Measurements from ENCODE around the gene CDYL.

The CDYL gene

DNA sequence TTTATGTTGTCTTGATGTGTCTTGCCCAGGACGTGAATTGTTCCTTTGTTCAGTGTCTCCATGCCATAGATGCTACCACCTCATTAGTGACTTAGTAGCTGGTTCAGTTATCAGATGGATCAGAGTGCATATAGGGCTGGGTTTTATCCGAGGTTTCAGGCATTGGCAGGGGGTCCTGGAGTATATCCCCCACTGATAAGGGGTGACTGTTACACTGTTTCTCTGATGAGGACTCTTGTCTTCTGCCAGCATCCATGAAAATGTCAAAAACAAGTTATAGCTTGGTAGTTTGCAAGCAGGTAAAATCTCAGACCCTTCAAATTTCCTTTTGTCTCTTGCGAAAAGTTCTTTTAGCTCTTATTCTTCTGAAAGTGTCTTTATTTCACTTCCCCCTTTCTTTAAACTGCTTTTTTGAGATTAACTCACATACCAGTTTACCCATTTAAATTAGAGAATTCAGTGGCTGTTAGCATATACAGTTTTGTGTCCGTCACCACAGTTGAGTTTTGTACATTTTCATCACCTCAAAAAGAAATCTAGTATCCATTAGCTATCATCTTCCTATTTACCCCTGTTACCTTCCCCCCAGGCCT lies 109.2 kb downstream of the CDYL start:
- no peak for DNase-seq

DNA sequence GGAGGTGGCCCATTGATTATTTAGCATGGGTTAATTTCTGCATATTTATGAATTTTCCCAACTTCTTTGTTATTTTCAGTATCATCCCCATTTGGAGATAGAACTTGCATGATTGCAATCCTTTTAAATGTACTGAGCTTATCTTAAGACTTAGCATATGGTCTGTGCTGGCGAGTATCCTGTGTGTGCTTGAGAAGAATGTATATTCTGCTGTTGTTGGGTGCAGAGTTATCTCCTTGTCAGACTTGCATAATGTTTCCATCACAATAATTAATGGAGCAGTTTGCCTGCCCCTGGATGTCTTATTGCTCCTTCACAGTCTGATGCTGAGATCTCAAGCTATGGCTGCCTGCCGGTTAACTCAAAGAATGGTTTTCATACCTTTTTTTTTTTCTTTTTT lies 112.6 kb downstream of the CDYL start:
- no peak for DNase-seq

DNA sequence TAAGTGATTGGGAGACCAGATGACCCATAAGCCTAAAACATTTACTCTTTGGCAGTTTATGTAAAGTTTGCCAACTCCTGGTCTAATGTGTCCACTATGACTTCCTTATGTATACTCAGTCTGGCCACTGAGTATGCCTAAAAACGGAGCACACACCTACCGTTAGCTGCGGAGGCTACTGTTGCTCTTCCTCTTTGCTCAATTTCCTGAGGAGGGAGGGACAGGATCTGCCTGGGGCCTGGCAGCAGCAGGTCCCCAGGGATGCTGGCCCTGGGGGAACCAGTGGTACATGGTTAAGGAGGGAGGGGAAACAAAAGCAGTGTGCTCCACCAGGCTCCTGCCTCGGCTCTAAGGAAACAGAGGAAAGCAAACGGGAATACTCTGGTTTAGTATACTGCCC lies 113.5 kb downstream of the CDYL start:
- no peak for DNase-seq

DNA sequence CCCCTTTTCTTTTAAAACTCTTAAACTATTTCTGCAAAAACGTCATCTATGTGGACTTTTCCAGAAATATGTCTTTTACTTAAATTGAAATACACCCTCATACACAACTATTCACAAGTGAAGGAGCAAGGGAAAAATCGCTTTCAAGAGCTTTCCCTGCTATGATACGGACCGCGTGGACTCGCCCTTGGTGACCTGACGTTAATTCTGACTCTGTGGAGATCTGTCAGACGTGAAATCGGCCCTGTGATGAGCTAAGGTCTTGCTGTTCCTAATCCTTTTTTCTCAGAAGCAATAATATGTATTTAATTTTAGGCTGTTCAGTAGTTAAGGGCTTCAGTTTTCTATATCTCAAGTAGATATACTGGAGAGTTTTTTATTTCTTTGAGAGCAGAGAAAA lies 114.0 kb downstream of the CDYL start:
- DNase-seq, result no peak

DNA sequence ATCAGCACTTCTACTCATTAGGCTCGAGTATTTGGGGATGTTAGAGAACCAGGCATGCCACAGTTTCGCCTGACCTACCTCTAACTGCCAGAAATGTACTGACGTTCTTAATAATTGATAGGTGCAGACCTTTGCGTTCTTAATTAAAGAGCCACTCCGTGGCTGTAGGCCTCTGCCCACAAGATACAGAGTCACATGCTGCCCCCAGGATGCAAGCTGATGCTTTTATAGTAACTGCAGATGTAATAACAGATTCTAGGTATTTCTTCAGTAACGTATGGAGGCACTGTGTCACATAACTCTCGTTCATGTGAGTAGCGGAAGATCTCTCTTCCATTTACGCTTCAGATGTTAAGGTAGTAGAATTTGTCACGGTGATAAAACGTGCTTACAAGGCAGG lies 114.4 kb downstream of the CDYL start:
- no peak for DNase-seq

DNA sequence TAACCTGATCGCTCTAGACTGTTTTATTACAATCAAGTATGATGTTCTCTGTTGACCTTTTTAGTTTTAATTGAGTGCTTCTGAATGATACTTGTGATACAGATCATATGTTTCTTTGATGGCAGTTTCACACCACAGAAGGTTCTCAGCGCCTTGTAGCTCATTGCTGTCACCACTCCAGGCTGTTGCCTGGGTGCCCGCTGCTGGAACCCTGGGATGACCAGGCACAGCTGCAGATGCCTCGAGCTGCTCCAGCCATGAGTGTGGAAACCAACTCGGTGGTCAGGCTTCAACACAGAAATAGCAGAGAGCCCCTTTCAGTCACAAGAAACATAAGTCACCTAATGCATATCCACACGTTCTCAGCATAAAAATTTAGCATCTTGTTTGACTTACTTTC lies 114.9 kb downstream of the CDYL start:
- no peak for DNase-seq

DNA sequence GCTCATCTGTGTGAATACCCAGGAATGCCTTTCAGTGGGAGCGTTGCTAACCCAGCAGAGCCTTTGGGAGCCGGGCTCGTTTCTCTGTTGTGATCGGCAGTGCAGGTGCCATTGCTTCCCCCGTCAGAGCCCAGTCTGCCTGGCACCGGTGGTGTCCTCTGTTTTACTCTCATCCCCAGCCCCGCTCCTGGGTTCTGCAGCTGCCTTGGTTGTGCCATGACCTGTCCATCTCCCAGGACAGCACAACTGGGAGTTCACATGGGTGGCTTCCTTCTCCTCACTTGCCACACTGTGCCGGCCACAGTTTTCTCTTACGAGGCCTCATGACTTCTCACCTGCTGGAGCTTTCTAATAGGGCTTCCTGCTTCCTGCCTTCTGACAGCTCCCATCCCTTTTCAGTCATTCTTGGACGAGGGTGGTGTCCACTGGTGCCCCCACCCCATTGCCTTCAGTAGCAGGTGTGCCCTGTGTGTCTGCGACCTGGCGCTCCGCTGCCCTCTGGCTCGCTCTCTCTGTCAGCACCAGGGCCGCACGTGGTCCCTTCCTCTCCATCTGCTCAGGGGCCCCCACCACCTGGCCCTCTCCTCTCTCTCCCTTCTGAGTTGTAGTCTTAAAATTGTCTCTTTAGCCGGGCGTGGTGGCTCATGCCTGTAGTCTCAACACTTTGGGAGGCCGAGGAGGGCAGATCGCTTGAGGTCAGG lies 116.7 kb downstream of the CDYL start:
- DNase-seq, result no peak

DNA sequence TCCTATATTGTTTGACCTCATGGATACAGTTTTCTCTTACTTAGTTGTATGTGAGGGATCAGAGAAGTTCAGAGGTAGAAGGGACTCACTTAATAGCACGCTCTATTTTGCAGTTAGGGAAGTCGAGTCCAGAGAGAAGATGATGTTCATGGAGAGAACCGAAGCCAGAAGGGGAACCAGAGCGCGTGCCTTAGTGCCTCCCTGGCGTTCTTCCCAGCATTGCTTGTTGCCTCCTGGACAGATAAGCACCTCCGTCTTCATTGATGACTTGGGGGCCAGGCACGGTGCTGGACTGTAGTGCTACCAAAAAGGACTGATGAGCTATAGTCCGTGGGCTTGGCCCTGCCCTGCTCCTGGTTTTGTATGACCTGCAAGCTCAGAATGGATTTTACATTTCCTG lies 117.8 kb downstream of the CDYL start:
- DNase-seq, result no peak

DNA sequence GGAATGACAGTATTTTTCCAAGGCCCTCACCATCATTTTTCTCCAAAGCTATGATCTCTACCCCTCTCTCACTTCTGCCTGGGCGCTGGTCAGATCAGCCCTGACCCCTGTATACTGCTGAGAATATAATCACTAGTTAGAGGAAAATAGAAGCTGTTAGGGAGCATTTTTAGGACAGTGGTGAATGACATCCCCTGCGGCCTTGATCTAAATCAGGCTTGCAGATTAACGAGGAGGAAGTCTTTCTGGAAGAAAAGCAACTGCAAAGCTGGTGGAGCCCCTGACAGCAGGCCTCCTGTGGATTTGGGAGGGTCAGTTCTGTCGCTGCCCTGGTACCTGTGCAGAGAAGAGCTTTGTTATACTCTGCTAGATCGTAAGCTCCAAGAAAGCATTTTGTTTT lies 119.8 kb downstream of the CDYL start:
- DNase-seq, result no peak

DNA sequence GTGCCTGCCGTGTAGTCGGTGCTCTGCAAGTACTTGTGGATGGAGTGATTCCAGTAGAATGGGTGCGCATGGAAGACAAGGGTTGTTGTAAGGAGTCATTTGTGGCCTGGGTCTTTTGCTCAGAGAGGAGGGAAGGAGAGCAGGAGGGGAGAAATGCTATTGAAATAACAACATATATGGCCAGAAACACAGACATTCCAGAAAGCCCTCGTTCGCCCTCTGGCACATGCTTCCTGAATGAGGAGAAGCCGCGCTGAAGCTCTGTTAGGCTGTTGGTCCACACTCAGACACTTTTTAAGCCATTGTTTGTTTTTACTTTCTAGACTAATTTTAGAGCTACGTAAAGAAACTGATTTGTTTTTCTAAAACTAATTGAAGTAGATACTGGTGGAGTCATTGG lies 120.2 kb downstream of the CDYL start:
- DNase-seq, result no peak

DNA sequence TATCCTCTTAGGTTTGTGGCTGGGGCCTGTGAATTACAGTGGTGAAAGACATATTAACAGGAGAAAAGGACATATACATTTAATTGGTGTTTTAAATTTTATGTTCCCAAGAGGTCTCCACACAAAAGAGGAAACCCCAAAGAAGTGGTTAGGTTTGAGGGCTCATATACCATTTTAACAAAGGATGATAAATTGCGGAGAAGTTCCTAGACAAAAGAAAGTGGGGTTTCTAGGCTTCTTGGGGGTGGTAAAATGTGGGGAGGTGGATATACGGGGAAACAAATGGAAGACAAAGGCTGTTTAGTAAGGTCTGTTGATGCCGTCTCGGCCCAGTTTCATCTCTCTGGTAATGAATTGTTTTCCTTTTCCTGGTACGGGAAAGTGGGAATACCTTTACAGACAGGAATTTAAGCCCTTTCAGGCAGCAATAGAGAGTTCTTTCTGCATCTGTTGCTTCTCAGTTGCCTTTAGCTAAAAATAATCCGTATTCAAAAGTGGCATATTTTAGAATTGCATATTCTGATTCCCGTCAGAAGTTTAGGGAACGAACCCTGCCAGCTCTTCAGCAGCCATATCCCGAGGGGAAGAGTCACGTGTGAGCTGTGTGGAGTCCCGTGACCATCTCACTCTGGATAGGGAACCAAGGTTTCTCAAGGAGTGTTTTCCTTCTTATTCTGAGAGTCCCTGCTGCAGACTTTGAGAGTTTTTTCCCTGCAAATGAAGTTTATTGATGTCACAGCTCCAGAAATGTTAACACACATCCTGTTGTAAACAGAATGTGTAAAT lies 123.2 kb downstream of the CDYL start:
- DNase-seq, result no peak

DNA sequence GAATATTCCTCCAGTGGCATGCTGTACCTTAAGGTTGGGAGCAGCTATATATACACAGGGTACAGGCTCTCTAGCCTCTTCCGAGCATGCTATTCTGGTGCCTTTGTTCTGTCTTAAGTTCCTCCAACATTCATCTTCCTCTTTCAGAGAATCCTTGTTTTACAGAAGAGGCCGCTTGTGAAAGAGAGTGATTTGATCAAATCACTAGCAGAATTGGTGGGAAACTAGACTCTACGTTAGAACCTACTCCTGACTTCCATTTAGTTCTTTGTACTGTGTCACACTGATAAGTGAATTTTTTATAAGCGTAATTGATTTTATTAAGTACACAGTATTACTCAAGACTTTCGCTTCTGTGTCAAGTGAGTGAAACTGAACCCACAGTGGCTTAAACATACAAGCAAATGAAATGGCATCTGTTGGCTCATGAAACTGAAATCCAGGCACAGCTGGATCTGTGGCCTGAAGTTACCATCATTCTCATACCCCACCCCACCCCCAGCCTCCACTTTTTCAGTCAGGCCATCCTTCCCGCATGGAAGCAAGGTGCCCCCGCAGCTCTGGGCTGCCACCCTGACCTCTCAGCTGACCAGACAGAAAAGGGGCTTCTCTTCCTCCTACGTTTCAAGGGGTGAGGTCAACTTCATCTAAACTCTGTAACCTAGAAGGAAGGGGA lies 125.3 kb downstream of the CDYL start:
- DNase-seq, result no peak

DNA sequence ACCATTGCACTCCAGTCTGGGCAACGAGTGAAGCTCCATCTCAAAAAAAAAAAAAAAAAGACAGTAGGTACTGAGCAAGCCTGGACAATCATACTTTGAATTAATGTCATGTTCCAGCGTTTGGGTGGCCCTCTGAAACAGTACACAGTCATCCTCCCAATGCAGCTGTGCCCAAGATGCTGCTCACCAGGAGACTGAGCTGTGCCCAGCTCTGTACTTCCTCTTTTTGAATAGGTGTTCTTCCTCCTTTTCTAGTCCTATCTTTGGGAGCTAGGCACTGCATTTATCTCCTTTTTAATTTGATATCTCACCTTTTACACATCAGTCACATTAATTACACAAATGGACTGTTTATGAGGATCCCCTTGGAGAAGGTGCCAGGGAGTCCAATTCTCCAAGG lies 126.2 kb downstream of the CDYL start:
- no peak for DNase-seq

DNA sequence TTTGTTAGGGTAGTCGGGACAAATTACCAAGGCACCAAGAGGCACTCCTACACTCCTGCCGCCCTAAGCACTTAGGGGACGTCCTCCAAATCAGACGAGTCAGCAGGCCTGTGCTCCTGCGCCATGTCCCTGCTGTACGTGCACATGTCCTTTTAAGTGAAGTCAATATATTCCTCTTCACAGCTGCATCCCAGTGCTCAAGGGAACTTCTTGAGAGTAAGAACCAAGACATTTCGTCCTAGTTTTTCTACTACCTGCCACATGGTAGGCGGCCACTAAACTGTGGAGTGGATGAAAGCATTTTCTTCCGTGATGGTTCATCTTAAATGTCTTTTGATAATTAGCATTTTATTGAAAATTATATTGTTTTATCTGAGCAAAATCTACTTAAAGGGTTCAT lies 126.9 kb downstream of the CDYL start:
- DNase-seq, result no peak

DNA sequence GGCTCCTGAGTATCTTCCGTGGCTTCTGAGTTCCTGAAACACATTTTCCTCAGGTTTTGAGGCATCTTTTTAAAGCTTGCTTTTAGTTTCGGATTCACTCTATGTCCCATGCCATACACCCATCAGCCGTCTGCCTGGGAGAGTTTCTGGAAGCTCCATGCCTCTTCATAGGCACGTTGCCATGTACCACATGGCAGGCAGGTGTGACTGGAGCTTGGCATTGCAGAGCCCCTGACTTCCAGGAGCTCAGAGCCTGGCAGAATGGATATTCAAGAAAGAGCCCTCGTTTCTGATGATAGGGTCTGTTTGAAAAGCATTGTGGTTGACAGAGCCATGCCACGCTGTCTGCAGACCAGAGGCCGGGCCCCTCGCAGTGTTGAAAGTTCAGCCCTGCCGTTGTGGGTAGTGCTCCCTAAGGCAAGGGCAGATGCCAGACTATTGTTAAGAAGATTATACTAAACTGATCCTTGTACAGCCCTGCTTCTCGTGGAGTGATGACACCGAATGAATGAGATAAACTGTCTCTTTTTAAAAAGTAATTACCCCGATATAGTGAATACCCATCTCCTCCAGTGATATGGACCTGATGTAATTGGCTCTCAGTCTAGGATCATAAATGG lies 127.7 kb downstream of the CDYL start:
- no peak for DNase-seq

DNA sequence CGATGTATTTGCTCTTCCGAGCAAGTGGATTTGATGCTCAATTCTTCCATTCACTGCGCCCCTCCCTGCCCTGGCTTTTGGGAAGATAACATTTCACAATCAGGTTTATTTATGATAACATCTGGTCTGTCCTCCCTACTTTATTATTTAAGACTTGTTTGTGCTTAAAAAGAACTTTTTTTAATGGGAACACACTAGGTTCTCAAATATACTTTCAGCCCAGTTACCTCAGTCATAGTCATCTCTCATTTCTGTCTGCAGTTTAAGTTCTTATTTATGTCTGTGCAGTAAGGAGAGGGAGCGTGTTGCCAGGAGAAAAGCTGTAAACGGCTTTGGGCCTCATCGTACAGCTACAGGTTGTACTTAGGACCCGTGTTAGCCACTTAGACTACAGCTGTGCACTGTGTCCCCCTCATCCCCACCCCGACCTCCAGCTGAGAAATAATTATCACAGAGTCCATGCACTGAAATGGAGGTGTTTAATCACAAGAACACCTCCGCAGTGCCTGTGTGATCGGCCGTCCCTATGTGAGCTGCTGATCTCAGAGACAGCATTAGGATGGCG lies 128.3 kb downstream of the CDYL start:
- DNase-seq, result no peak

DNA sequence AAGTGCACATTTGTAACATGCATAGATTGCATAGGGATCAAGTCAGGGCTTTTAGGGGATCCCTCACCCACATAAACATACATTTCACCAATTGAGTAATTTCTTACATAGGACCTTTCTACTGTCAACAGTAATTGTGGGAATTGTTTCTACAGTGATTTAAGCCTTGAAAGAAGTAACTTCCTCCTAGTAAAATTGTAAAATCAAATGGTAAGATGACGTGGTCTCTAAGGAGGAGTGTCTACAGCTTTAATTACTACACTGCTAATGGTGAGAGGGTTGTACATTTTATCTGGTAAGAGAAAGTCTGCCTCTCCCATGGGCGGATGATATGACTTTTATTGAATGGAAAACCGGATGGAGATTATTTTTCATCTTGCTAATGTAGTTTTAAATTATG lies 129.6 kb downstream of the CDYL start:
- DNase-seq, result no peak

DNA sequence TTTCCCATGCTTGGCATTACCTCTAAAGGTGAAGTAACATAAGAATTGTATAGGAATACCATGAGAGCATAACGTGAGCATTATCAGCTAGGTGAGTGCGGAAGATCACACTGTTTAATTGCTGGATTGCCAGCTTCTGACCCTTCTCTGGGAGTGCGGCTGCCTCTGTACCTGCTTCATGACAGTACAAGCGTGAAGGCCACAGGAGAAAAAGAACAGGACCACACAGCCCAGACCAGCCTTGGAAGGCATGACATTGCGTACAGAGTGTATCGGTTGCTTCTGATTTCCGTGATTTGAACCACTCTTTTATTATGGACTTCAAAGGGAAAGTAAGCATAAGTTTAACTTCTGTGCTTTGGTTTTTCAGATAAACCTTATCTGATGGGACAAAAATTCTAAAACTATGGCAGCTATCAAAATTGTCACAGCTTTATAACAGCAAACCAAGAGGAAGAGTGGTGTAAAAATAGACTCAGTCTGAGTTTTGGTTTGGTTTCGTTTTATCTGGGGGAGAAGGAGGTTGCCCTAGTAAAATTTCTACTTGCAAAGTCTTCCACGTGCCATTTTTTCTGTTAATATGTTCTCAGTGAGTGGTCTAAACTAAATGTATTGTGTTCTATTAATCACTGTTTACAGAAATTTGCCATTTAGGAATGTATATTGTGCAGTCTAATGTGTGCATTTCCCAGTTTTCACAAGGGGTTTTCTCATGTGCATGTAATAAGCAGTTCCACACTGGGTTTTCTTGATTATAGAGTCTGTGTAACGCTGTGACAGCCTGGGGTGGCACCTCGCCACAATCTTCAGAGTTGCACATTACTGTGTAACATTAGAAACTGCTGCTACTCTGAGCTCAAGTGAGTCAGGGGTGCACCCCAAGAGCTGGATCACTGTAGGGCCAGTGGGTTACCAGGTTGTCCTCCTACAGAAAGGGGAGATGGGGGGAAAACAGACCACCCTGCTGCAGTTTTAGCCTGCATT lies 130.4 kb downstream of the CDYL start:
- DNase-seq, result no peak

DNA sequence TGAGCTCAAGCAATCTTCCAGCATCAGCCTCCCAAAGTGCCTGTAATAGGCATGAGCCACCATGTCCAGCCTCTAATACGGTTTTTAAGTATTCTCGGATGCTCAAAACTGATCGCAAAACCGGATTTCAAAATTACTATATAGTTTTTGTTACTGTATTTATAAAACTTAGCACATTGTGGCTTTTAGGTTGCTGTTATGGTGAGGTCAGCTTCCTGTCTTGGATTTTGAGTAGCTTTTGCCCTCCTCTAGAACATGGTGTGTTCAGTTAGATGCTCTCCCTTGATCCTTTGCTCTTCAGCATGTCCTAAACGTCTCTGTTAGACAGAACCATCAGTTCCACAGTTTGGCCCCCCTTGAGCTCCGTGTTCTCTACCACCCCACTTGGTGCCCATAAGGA lies 131.4 kb downstream of the CDYL start:
- DNase-seq, result no peak

DNA sequence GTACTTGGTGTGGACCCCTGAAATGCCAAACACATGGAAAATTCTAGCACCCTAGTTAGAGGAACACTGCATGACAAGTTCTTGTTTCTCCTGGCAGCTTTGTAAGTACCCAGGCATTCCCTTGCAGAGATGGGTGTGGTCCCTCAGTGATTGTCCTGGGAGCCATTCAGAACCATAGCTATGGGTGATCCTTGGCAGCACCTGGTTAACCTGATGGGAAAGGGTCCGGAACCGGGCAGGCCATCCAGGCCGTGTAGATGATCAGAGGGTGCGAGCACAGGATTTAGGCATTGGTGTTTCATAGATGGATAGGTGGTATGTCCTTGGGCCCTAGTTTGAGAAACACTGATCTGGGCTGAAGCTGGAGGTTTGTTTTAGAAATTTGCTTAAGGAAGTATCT lies 131.9 kb downstream of the CDYL start:
- no peak for DNase-seq

DNA sequence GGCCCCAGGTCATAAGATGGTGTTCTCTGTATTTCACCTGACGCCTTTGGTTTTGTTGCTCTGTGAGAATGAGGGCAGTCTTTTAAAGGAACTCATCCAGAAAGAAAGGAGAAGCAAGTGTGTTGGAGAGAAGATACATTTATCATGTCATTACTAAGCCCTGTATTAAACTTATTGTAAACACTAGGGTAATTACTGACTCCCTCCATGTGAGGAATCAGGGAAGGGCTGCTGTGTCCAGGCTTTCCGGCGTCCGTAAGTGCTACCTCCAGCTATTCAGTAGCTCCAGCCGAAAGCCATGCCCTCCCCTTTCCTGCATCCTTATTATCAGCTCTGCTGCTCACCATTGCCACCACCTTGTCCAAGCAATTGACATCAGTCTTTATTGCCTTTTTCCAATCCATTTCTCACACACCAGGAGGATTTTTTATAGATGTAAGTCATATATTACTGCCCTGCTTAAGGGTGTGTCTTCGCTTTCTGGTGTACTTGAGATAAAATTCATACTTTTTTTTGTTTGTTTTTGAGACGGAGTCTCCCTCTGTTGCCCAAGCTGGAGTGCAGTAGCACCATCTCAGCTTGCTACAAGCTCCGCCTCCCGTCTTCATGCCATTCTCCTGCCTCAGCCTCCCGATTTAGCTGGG lies 133.0 kb downstream of the CDYL start:
- DNase-seq, result peak in 1 of 2 experiments; percentile 25
